Kidney (tissue), 14 donors: ENCODE data around the gene ST6GAL2. TPM values are rescaled to one million over a fixed set of nuclear protein-coding genes. Genes with fewer than 3 reads are reported as not detected.

Experiments
- DNase-seq, 5 donors: peaks; one replicate each; pipeline ENCODE4 v3.0.0-alpha.2; 2013 to 2020
- FAIRE-seq: peaks from 2 replicates; lab custom pipeline; 2012; peaks lifted over from hg19 to GRCh38; lab: Jason Lieb, UNC
- H3K27ac ChIP-seq, 2 donors: one replicate each; pipeline ENCODE4 v1.7.0; 2013; ENCODE audit warnings: low read depth in 2 of 2, low read length in 2 of 2, inconsistent platforms in 1 of 2
- H3K27me3 ChIP-seq: one replicate; pipeline ENCODE4 v1.7.1; 2013; ENCODE audit warnings: low read length, inconsistent platforms; ENCODE audit not compliant: control insufficient read depth, insufficient read depth
- H3K36me3 ChIP-seq, 3 donors: one replicate each; pipeline versions ENCODE4 v1.7.0 to v1.7.1; 2013; ENCODE audit warnings: low read length in 3 of 3, control low read depth in 1 of 3, inconsistent platforms in 1 of 3; ENCODE audit not compliant: insufficient read depth in 3 of 3, control insufficient read depth in 2 of 3
- H3K4me1 ChIP-seq, 3 donors: one replicate each; pipeline versions ENCODE4 v1.7.0 to v1.7.1; 2013; ENCODE audit warnings: low read length in 3 of 3, inconsistent platforms in 1 of 3, low read depth in 1 of 3; ENCODE audit not compliant: control insufficient read depth in 2 of 3, insufficient read depth in 2 of 3
- H3K4me3 ChIP-seq, 3 donors: one replicate each; pipeline versions ENCODE4 v1.7.0 to v1.8.1; 2013; ENCODE audit warnings: low read length in 3 of 3, control low read depth in 1 of 3, inconsistent platforms in 1 of 3
- H3K9ac ChIP-seq, 3 donors: one replicate each; pipeline versions ENCODE4 v1.7.0 to v1.7.1; 2013; ENCODE audit warnings: low read length in 3 of 3, control low read depth in 1 of 3, inconsistent platforms in 1 of 3
- H3K9me3 ChIP-seq, 3 donors: one replicate each; pipeline versions ENCODE4 v1.7.0 to v1.7.1; 2013; ENCODE audit warnings: low read length in 3 of 3, control low read depth in 1 of 3, inconsistent platforms in 1 of 3; ENCODE audit not compliant: control insufficient read depth in 2 of 3, insufficient read depth in 1 of 3
- CTCF ChIP-seq: IDR thresholded peaks from 3 replicates; pipeline ENCODE4 v1.5.1; 2012; ENCODE audit warnings: mild to moderate bottlenecking, moderate library complexity, borderline replicate concordance; ENCODE audit not compliant: insufficient read depth; ENCODE audit errors: extremely low read depth
- intact Hi-C: fragments of 100-400 bp; cut with DNase I; formaldehyde crosslinking; loops from one replicate; pipeline ENCODE4 v1.11.1; 2022
- polyA plus RNA-seq: library from polyadenylated mRNA; stranded (reverse); fragments of 350-450 nt; fragmentation: Illumina TruSeq; extraction: RNeasy Lipid Tissue Mini Kit (QIAGEN cat#74804); gene quantifications from one replicate; pipeline ENCODE4 v1.2.3, GENCODE V29; 2014; ENCODE audit warnings: low read depth, low replicate concordance; ENCODE audit not compliant: insufficient read depth
- total RNA-seq: library from RNA; stranded (reverse); fragmentation: NEBNext Ultra II Directional; extraction: Animal tissue kit (Norgen Biotek cat#: 25700); gene quantifications from one replicate; pipeline ENCODE4 v1.2.1, GENCODE V29; 2021
- donor health status: control.
- donor health status: control.
- donor health status: control.
- donor health status: control.
- donor health status: control.
- donor health status: DM: yes; HTN: yes; CAD: no.
- donor health status: Normal renal cell carcinoma (clear cell type).

ST6GAL2 gene
- total and polyA plus RNA-seq, 2 donors from 2014 or later: 0.22 to 1.2 TPM

GRCh38 chr2:106771811-106772210 is 114.2 kb downstream of the ST6GAL2 start:
- no peak for FAIRE-seq
- intact Hi-C loops: no loop called here
- DNase-seq: no peak
- Histone ChIP-seq H3K4me1 (no peaks in the 10 kb centered on the region), H3K9me3 (no peaks in the 10 kb centered on the region), H3K36me3 (no peaks in the 10 kb centered on the region), H3K4me3 (no peak overlapping the region), H3K27ac (no peak overlapping the region), H3K27me3 (no peaks in the 10 kb centered on the region), H3K9ac (no peak overlapping the region)
- no peak for TF ChIP-seq CTCF

GRCh38 chr2:106770986-106771385 is 115.0 kb downstream of the ST6GAL2 start:
- H3K4me1 ChIP-seq: no peaks in the 10 kb centered on the region
- no peak for FAIRE-seq
- TF ChIP-seq CTCF: no peak

GRCh38 chr2:106764614-106765013 is 121.4 kb downstream of the ST6GAL2 start:
- H3K9ac ChIP-seq: no peak overlapping the region
- no peak for FAIRE-seq
- H3K27me3 ChIP-seq: no peaks in the 10 kb centered on the region
- no peak for TF ChIP-seq CTCF
- intact Hi-C loops: no loop called here
- H3K36me3 ChIP-seq: no peaks in the 10 kb centered on the region
- DNase-seq: peak in 2 of 5 donors; percentile 17 to 56
- H3K27ac ChIP-seq: no peak overlapping the region
- no peaks in the 10 kb centered on the region for H3K4me1 ChIP-seq
- H3K9me3 ChIP-seq: no peaks in the 10 kb centered on the region
- H3K4me3 ChIP-seq: no peak overlapping the region

More at GRCh38 chr2:106770986-106771385, 115.0 kb downstream of the ST6GAL2 start:
- Histone ChIP-seq H3K27me3 (no peaks in the 10 kb centered on the region), H3K9ac (no peak overlapping the region), H3K9me3 (no peaks in the 10 kb centered on the region), H3K36me3 (no peaks in the 10 kb centered on the region), H3K4me3 (no peak overlapping the region), H3K27ac (no peak overlapping the region)
- DNase-seq: no peak
- intact Hi-C loops: no loop called here

- Histone ChIP-seq H3K4me3 (no peak overlapping the region), H3K9me3 (no peaks in the 10 kb centered on the region), H3K27ac (no peak overlapping the region), H3K9ac (no peak overlapping the region), H3K36me3 (no peaks in the 10 kb centered on the region), H3K27me3 (no peaks in the 10 kb centered on the region), H3K4me1 (no peaks in the 10 kb centered on the region)
- no peak for TF ChIP-seq CTCF
- DNase-seq (no peak), FAIRE-seq (no peak)
- intact Hi-C loops: no loop called here
Measured at GRCh38 chr2:106759966-106760365, 126.0 kb downstream of the ST6GAL2 start.
